HG02885 (cell line): Measurements from ENCODE around the gene NEBL.

Source experiments
- ATAC-seq: cut with Tn5 transposase; IDR thresholded peaks from one replicate; pipeline ENCODE4 v1.9.1; 2021; ENCODE audit warnings: mild to moderate bottlenecking; ENCODE audit not compliant: unreplicated experiment, poor library complexity

Gene NEBL

DNA sequence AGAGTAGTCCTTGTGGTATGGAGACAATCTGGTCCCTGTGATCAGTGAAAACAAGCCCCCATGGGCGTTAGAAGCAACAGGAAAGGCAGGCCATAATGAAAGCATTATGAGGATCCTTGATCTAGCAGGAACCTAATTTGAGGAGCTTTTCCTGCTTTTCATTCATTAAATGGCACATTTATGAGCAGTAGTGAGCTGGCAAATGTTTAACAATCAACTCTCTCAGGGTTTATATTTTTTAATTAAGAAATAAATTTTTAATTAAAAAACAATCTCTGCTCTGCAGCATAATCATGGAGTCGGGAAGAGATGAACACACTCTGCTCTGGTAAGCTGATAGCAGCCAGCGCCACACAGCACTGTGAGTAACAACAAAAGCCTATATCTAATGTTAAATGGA, 11.3 kb upstream of the NEBL start:
- ATAC-seq: no peak

DNA sequence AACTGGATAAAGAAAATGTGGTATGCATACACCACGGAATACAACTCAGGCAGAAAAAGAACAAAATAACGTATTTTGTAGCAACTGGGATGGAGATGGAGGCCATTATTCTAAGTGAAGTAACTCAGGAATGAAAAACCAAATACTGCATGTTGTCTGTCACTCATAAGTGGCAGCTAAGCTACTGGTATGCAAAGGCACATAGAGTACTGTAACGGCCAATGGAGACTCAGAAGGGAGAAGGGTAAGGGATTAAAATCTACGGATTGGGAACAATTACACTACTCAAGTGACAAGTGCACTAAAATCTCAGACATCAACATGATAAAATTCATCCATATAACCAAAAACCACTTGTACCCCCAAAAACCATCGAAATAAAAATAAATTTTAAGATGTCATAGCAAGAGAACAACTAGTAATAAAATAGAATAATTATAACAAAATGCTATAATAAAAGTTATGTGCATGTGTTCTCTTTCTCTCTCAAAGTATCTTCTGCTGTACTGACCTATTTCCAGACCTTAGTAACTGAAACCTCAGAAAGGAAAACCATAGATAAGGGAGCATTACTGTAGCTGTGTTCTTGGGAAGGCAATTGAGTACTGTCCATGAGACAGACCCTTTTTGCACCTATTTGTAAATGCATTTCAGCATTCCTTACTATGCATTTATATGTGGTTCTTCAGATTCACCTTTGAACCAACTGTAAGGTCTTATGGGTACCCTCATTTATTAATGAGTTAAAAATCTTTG, 6.7 kb upstream of the NEBL start:
- ATAC-seq: no peak

DNA sequence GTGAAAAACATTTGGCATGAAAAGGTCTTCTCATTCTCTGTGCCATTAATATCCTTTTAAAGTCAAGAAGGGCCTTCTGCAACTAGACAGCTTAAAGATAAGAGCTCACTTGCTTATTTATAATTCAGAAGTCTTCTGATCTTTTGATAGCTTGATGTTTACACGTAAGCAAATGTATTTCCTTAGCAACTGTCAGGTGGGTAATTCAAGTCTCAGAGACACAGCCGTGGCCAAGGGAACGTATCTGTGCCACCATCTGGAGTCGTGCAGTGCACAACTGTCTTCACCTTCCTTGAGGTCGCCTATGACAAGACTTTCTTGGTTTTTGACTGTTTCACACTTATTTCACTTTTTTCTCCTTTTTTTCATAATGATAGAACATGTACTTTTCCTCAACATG, 4.0 kb upstream of the NEBL start:
- no peak for ATAC-seq

DNA sequence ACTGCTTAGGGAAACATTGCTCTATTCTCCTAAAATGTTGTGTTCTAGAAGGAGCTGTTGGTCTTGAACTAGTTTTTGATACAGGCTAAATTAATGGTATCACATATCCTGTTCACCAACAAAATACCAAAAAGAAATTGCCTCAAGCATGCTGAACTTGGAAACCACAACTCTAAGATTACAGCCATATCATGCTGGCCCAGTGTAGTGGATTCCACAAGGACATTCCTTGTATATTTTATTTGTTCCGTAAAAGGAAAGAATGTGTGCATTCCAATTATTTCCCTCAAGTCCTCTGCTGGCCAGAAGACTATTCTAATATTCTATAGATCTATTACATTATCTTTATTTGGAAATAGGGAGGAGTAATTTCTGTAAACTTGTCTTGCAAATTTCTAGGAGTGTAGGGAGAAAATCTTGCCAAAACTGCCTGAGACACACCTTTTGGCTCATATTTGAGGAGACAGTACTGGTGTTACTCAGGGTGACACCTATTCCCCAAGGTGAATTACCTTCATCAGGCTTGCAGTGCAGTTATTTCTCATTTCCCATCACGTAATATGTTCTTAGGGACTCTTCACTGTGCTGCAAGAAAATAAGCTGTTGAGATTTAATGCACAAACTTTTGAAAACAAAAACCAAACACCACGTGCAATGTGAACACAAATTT, 1.9 kb upstream of the NEBL start:
- no peak for ATAC-seq

DNA sequence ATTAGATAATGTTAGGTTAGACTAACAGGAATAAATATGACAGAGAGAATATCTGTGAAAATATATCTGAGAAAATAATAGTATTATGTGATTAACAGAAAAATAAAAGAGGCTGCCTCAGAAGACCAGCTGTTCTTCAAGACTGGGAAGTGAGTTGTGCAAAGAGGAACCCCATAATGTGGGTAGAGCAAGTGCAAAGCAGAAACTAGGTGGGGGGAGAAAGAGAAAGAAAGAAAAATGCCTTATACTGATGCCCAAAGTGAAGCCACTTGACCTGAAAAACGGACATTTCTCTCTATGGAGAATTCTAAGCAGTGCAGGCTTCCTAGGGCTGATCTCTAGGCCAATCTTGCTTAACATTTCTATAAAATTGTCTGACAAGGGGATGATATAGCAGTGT, 3.8 kb downstream of the NEBL start:
- ATAC-seq: no peak

DNA sequence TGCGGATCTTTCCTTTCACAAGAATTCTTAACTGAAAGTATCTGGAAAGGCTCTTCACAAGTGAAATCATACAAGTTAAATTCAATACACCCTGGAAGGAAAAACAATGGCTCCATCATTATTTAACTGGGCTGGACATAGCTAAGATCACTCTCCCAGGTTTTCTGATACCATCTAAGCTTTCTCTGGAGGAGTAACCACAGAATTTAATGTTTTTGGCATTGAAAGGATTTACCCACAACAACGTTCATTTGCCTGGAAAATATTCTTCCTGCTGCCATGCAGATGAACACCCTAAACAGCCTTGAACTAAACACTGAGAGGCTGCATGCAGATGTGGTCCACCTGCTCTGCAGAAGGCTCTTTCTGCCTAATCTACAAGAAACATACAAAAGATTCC, 4.3 kb downstream of the NEBL start:
- no peak for ATAC-seq

DNA sequence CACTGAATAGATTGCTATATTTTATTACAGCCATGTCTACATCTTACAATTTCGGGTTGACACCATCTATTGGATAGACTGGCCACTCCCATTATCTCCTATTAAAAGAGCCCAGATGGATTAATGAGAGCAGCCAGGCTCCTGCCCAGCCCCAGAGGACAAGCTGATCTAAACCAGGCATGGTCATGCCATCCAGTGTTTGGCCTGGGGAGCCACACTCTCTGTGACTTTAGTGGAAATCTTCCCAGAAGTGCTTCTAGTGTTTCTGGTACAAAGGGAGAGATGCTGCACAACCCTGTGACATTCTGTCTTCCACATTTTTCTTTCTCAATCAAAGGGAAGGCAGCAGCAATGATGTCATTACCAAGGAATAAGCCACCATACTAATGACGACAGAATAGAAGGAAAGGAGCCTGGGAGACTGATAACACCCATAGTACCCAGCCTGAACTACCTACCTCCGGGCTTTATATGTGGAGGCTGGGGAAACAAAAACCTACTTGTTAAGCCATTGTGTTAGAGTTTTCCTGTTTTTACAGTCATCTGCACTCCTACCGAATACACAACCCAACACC, 5.0 kb downstream of the NEBL start:
- ATAC-seq: no peak

DNA sequence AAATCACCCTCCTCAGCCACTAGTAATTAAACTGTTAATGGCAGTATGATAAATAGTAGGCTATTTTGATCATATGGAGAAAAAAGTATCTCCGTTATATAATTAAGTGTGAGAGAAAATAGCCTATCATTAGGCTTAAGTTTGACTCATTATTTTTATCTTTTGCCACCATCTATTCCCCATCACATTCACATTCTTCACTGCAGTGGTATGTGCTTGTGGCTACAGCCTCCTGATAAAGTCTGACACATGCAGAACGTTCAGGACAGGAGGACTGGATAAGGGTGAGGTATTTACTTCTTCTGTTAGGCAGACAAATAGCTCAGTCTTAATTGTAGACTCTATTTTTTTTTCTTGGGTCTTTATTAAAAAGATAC, 5.8 kb downstream of the NEBL start:
- ATAC-seq: no peak

DNA sequence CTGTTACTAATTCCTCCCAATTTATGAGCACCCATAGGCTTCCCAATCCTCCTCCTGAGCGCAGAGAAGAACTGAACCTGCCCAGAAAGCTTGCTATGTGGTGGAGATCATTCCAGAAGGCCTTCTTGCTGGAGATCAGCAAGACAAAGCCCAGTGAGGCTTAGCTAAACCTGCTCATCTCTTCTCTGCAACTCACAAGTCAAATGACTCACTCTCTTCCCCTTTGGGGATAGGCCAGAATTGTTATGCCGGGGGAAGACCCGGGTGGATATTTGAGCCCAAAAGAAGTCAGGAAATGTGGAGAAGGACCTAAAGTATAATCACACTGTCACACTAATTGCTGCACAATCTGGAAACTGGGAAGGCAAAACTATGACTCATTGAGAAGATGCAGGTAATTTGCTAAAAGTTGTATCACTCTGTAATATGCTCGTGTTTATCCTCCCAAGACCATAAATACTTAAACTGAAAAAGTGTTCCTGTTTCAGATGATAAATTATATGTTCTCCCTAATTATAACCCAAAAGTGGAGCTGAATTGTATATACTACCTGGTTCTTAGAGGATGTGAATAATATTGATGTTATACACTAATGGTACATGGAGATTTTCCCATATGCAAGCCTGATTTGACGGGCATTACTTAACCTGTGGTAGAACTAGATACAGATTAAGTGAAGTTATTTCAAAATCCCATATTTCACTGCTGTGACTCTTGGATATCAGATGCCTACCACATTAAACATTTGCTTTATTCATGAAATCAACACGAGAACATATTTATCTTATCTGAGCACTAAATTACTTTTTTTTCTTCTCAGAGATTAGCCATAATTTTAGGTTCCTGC, 6.4 kb downstream of the NEBL start:
- ATAC-seq: no peak

DNA sequence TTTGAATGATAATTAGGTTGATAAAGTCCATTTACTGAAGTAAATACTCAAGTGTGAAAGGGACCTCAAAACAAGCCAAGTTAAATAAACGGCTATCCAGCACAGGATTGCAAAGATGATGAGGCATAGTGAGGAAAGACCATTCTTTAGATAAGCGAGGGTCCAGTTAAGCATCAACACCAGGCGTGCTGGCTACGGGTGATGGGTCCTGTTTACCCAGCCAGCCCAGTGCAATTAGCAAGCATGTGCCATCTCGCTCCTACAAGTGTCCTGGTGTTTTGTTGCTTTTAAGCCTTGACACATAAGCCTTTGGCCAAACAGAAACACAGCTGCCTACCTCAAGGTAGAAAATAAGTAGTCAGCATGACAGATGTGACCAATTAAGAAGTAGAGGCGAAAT, 7.1 kb downstream of the NEBL start:
- ATAC-seq: no peak

DNA sequence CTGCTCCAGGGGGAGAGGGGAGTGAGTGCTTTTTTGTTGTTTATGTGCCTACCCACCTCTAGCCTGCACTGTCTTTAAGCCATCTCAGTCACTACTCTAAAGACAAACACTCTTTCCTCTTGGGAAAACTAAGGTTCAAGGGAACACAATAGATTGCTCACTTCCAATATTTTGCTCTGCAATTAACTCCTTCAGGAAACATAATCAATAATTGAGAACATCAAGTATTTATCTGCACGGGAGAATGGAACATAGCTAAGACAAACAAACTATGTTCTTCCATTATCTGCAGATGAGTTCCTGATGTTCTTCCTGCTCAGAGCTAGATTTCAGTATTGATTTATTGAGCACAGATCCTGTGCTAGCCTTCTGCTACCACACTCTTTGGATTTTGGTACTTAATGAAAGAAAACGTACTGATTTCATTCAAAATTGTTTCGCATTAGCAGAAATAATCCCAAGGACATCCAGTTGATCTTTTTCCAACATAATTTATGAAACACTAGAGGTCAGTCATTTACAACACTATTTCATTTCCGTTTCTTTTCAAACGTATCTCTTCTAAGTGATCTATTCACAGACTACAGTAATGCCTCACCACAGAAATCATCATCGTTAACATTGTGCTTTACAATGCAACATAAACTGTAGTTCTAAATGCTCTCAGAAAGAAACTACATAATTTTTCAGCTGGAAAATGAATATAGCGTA, 8.3 kb downstream of the NEBL start:
- ATAC-seq: no peak

DNA sequence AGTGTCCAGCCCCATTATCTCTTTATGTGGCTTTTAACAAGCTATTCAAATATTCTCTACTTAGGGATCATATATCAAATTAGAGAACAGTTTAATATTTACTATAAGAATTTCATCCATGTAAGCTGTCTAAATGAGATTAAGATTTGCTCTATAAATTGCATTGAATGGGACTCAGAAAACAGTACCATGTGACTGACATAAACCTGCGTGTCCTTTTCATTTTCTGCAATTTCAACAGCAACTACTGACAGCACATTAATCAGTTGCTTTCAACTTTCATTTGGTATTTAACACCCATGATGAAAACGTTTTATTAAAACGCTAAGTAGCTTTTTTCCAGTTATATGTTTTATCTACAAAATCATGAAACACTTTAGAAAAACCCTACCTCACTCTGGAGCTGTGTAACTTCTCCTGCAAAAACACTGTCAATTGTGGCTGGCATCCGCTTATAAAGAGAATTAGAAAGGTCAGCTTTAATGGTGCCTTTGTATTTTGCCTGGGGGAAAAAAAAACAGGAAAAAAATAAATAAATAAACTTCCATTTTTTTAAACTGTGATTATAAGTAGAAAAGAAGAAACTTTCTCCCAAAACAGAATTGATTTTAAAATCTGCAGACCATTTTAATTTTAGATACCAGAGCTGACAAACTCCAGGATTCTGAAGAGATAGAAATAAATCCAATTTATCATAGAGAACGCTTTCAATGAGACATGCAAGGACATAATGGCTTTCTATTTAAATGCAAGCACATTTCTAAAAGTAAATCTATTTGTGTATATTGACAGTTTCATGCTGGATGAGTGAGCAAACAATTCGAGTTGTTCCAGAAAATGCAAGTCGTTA, 9.2 kb downstream of the NEBL start:
- no peak for ATAC-seq

DNA sequence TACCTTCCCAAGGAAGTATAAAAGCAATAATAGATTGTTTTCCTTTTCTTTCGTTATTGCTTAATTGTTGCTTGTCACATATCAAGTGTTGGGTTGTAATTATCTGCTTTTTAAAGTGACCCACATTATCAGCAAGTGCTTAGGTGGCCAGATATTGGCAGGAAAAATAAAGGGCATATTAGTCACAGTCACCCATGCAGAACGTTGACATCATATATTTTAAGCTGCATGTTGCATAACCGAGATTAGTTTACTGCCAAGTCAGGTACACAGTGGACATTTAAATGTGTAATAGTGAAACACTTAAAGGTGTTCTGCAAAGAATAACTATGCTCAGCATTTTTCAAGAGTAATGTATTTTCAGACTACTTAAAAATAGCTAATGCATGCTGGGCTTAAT, 11.4 kb downstream of the NEBL start:
- no peak for ATAC-seq

DNA sequence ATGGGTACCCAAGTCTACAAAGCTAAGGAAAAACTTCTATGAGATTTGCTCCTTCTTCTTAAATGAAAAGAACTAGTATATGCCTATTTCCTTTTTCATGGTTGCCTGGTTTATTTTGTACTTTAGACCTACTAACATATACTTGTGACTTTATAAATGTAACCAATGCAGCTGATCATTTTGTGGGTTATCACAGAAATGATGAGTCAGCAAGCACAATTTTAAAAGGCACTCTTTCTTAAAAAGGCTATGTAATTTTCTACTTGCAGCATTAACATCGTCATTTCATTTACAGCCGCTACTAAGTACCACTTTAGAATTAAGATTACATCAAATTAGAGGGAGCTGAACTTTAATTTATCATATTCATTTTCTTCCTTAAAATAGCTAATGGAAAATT, 13.6 kb downstream of the NEBL start:
- ATAC-seq: no peak

DNA sequence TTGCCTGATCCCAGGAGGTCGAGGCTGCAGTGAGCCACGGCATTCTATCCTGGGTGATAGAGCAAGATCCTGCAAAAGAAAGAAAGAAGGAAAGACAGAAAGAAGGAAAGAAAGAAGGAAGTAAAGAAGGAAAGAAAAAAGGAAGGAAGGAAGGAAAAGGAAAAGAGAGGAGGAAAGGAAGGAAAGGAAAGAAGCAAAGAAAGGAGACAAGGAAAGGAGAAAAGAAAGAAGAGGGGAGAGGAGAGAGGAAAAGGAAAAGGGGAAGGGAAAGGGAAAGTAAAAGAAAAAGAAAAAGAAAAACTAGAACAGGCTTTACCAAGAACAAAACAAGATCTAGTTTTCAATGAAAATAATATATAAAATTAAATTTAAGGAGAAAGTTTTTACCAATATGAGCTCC, 15.0 kb downstream of the NEBL start:
- no peak for ATAC-seq

DNA sequence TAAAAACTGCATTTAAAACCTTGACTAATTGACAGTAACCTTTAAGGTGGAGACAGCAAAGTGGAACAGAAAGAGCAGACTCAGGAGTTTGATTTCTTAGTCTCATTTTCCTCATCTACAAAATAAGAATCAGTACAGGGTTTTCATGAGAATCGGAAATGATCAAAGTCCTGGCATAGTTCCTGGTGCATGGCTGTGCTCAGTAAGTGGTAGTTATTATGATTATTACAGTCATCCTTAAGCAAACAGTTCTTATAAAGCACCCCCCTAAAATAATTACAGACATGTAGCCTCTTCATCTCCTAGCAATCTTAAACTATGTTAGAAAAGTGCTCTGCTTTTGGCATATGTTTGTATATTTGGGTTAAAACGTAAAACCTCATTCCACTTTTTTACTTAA, 18.0 kb downstream of the NEBL start:
- no peak for ATAC-seq

DNA sequence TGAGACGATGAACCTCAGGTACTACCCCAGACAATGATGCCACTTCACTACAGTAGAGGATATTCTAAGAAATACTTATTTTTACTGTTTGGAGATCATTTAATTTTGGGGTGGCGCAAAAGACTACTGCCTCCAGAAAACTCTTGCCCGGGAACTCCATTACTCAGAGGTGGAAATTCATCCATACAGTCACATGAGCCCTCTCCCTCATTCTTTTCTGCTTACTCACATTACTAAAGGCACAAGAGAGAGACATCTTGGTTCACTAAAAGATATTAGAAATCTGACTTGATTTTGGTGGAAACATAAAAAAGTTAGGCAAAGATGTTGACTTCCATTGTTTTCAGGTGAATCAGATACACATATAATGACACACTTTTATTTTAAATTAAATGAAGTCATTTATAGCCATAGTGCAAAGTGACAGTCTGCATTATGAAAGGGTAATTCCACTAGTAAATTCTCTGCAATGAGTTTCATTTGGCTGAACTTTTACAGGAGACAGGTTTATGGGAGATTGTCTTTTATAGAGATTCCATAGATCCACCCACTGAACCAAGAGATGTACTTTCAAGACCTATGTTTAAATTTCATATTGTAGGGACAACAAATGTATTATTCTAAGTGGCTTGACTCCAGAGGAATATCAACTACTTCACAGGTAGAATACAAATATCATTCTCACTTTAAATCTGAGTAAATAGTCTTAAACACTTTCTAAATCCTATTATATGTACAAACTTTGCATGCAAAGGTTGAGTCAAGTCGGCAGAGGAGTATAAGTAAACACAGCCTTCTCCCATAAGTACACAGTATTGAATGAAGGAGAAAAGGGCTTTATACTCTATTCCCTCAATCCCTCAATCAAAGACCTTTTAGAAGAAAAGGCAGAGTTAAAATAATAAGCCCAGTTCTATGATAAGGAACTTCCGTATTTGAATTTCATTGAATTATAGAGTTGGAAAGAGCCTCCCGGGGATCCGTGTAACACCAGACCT, 18.8 kb downstream of the NEBL start:
- ATAC-seq: no peak

DNA sequence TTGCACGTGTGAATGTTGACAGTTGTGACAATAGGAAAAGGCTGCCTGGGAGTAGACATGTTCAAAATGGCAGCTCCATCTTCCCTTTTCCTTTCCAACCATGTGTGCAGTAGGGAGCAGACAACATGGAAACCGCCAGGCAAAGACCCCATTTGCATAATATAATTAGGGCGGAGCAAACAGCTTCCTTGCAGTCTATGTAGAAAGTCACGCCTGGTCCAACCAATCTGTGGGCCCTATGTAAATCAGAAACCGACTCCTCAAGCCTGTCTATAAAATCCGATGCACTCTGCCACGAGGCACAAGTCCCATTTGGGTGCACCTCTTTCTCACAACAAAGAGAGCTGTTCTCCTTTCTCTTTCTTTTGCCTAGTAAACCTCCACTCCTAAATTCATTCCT, 19.6 kb downstream of the NEBL start:
- ATAC-seq: no peak
